Astrocyte of the spinal cord (primary cell): ENCODE measurements around the gene ZNF646.

Experiments used
- DNase-seq: peaks from one replicate; pipeline ENCODE4 v3.0.0; 2011; ENCODE audit warnings: low read depth, low spot score
- H3K4me3 ChIP-seq: 2 replicates; pipeline ENCODE4 v1.5.1; 2011; ENCODE audit warnings: low read depth, mild to moderate bottlenecking, low read length, moderate library complexity
- in situ Hi-C: cut with HindIII; loops from 2 replicates; pipeline ENCODE4 v1.10.0; 2017; ENCODE audit warnings: low sequenced_read_pairs
- TF ChIP-seq, protein P1 (sequence below): IDR thresholded peaks from 2 replicates; pipeline ENCODE4 v1.5.1; 2012; ENCODE audit warnings: low read depth, mild to moderate bottlenecking, low read length, inconsistent platforms

The ZNF646 gene

DNA sequence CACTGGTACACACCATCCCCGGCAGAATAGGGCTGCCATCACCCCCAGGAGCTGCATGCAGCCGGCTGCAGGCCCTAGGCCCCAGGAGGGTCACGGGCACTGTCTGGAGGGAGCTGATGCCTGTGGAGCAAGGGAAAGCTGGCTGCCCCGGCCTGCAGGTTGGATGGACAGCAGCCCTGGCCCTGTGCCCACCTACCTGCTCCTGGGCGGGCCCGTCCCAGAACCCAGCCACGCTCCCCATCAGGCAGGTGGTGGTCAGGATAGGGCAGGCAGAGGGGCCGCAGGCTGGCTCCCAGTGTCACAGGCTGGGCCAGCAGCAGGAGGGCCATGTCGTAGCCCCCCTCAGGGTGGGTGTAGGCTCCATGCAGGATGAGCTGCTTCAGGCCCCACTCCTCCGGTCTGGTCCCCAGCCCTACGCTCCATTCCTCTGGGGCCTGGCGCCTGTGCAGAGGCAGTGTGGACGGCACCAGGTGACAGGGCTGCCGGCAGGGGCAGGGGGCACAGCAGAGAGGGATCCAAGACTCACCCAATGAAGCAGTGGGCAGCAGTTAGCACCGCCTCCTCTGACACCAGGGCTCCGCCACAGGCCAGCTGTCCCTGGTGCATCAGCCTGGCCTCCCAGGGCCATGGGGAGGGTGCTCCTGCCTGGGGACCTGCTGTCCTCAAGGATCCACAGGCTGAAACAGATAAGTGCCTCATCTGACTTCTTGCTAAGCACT is 10.5 kb downstream of the ZNF646 start:
- DNase-seq, result no peak
- in situ Hi-C loops, result no loop called here
- TF ChIP-seq, protein P1, sequence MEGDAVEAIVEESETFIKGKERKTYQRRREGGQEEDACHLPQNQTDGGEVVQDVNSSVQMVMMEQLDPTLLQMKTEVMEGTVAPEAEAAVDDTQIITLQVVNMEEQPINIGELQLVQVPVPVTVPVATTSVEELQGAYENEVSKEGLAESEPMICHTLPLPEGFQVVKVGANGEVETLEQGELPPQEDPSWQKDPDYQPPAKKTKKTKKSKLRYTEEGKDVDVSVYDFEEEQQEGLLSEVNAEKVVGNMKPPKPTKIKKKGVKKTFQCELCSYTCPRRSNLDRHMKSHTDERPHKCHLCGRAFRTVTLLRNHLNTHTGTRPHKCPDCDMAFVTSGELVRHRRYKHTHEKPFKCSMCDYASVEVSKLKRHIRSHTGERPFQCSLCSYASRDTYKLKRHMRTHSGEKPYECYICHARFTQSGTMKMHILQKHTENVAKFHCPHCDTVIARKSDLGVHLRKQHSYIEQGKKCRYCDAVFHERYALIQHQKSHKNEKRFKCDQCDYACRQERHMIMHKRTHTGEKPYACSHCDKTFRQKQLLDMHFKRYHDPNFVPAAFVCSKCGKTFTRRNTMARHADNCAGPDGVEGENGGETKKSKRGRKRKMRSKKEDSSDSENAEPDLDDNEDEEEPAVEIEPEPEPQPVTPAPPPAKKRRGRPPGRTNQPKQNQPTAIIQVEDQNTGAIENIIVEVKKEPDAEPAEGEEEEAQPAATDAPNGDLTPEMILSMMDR, result no peak
- no peak overlapping the region for H3K4me3 ChIP-seq

DNA sequence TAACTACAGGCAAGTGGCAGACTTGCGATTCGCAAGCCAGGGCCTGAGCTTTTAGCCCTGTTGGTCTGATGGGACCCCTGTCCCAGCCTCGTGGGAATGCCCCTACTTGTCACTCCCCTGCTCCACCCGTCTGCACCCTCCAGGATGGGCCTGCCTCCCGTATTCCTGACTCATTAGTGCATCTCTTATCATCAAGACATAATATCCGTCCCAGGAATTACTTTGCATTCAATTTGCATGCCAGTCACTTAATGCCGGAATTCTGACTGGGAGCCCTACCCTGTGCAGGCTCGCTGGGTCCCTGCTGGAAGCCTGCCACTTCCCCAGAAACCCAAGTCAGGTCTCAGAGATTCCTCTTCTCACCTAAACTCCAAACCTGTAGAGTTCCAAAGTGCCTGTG is 11.2 kb downstream of the ZNF646 start:
- TF ChIP-seq, protein P1, result no peak
- DNase-seq, result no peak
- in situ Hi-C loops, result no loop called here

DNA sequence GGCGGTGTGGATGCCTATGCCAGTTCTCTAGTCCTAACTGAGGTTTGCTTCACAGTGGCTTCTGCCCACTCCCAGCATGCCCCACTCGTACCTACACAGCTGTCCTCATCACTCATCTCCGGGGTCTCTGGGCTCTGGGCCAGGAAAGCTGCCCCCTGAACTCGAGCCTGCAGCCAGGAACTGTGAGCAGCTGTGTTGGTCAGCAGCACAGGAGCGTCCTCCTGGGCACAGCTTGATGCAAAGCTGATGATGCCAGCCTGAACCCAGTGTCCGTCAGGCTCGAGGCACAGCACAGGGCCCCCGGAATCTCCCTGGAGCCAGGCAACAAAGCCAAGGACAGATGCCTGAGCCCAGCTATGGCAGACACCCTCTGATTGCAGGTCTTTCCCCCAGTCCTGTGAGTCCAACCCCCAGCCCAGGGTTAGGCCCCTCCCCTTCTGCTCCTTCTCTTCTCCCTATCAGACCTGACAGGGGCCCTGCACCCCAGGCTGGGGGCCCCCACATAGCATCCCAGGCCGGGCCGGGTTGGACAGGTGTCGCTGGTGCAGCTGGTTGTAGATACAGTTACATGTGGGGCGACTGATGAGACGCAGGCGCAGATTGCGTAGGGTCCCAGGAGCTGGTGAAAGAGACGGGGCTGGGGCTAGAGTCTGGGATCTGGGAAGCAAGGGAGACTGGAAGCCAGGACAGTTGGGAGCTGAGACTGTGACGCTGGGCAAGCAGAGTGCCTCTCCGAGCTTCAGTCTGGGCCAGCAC is 11.8 kb downstream of the ZNF646 start:
- no peak for DNase-seq
- TF ChIP-seq, protein P1, result no peak
- in situ Hi-C loops, result no loop called here
- no peak overlapping the region for H3K4me3 ChIP-seq

More for the DNA sequence above, 11.2 kb downstream of the ZNF646 start:
- H3K4me3 ChIP-seq, result no peak overlapping the region

DNA sequence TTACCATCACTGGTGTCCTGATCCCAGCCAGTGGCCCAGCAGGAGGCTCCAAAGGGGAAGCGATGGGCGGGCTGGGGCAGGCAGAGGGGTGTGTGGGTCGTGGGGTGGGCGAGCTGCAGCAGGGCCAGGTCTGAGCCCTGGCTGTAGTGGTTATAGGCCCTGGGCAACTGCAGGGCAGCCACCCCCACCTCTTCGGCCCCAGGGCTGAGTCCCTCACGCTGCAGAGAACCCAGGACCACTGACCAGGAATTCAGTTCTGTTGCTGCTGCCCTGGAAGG is 12.3 kb downstream of the ZNF646 start:
- in situ Hi-C loops, result no loop called here
- no peak for DNase-seq
- H3K4me3 ChIP-seq, result no peak overlapping the region
- TF ChIP-seq, protein P1, result no peak

DNA sequence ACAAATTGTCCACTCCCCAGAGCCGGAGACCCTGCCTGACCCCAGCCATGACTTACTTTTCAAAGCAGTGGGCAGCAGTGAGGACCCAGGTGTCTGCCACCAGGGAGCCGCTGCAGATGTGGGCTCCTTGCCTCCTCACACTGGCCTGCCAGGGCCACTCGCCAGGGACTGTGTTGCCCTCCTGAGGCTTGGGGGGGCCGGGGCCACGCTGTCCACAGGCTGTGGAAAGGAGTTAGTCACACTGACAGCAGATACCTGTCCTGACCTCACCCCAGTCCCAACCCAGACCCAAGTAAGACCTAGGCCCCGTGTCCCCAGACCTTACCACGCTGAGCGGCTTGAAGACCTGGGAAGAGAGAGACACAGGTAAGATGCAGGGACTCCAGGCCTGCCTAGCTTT is 13.3 kb downstream of the ZNF646 start:
- DNase-seq, result no peak
- TF ChIP-seq, protein P1, result no peak
- no peak overlapping the region for H3K4me3 ChIP-seq
- in situ Hi-C loops, result no loop called here

DNA sequence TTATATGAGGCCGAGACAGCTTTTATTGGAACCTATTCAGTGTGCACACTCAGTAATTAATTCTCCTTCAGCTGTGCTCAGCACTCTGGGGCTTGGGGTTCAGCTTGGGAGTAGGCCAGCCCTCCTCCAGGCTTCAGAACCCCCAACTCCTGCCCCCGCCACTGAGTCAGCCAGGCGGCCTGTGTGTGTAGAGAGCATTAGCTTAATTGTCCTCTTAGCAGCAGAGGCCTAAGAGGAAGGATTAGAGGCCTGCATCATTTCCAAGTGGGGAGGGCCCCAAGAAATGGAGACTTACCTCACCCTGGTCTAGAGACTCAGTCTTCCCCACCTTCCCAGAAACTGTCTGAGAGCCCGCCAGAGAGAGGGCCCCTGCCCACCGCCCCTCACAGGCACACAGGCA is 13.7 kb downstream of the ZNF646 start:
- in situ Hi-C loops, result no loop called here
- TF ChIP-seq, protein P1, result no peak
- no peak for DNase-seq
- no peak overlapping the region for H3K4me3 ChIP-seq
